Measurements from ENCODE around the gene NHSL2. TPM values are rescaled to one million over a fixed set of nuclear protein-coding genes. Genes with fewer than 3 reads are reported as not detected.
"Not testable (repeated sequence)": the region's sequence is repeated elsewhere in the genome, so short reads cannot be mapped to it uniquely, and the experiment has no call there.

NHSL2 gene
- total RNA-seq, 1 experiment from 2014 or later, result 0.06 TPM

- no peak for DNase-seq (ENCODE audit: low spot score)
Observed at GRCh38 chrX:71923516-71923915, 12.9 kb downstream of the NHSL2 start.

DNA sequence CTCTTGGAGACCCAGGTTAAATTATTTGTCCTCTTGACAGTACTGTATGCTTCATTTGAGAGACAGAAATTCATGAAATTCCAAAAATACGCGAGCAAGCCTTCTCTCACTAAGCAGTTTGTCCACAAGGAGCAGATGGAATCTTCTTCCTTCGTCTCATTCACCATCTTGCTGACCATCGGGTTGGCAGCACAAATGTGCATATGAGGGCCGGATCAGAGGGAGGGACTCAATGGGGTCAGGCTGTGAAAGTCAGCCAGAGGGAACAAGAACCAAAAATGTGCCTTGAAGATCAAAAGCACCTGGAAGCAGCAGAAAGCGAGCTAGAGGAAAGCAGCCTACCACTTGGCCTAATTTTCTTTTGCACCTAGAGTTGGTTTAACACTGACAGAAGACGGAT lies 16.4 kb downstream of the NHSL2 start:
- DNase-seq (ENCODE audit: low spot score), result no peak

- no peak for DNase-seq (ENCODE audit: low spot score)
Observed at GRCh38 chrX:71928856-71929255, 18.2 kb downstream of the NHSL2 start.

DNA sequence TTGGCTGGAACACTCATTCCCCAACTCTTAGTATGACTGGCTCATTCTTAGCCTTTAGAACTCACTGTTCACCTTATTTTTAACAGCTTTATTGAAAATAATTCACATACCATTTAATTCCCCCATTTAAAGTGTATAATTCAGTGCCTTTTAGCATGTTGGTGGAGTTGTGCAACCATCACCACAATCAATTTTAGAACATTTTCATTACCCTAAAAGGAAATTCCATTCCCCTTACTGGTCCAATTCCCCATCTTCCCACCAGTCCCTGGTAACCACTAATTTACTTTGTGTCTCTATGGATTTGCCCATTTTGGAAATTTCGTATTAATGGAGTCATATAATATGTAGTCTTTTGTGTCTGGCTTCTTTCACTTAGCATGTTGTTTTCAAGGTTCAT lies 19.7 kb downstream of the NHSL2 start:
- no peak for DNase-seq (ENCODE audit: low spot score)

DNA sequence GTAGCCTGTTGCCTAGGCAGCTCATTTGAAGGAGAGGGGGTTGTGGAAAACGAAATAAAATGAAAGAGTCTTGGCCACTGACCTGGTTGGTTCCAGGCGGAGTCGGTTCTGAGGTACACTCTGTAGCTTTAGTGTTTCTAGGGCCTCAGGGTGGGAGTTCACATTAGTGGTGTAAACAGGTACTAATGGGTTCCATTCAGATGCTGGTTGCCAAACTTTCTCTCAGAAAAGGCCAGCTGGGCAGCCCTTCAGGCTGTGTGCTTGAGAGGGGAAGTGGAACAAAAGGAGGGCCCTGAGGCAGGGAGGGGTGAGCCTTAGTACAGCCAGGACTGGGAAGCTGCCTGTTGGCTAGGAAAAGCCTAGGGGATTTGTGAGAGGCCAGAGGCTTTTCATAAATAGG lies 24.8 kb downstream of the NHSL2 start:
- DNase-seq (ENCODE audit: low spot score), result no peak

DNA sequence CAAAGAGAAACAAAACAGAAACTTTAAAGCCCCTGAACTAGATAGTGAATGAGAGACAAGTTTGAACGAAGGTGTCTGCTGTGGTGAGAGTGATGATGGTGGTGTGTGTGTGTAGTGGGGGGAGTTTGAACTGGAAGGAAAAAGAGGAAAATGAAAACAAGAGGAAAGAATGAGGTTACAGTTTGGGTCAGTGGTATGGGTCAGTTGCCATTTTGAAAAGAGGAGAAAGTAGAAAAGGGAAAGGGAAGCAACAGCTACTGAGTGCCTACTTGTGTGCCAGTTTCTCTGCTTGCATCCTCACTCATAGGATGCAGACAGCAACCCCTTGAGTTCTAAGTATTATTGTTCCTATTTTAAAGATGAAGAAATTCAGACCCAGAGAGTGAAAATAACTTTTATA lies 26.0 kb downstream of the NHSL2 start:
- no peak for DNase-seq (ENCODE audit: low spot score)

DNA sequence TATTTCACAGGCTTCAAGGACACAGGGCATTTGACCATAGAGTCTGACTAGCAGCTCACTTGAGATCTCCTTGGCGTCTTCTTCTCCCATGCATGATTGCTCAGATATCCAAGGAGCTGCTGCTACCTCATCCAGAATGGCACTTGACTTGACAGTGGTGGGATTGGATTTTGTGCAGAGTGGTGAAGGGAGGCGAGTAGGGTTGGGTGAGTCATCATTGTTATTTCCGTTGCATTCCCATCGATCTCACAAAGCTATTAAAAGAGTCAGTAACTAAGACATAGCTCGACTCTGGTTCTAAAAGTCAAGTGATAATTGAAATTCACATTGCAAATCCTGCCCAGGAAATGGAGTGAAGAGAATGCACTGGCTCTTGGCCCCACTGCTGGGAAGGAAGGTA lies 27.7 kb downstream of the NHSL2 start:
- no peak for DNase-seq (ENCODE audit: low spot score)

- no peak for DNase-seq (ENCODE audit: low spot score)
Observed at GRCh38 chrX:71941145-71941544, 30.5 kb downstream of the NHSL2 start.

DNA sequence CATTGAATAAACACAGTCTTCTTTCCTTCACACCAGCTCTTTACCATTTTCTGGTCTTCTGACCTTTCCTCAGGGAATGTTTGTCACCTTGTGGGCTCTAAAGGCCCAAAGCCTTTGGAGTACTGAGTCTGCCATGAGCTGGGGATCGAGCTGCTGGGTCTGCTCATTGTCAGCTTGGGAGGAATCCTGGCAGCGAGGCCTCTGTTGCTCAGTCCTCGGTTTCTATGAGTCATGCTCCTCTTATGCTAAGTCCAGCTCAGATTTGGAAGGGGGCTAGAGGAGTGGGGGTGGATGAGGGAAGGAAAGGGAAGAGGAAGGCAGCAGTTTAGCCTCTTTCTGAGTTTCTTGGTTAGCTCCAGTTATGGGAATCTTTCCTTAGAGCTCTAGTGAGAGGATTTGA lies 31.1 kb downstream of the NHSL2 start:
- peak; percentile 13 for DNase-seq (ENCODE audit: low spot score)

- DNase-seq (ENCODE audit: low spot score), result no peak
Observed at GRCh38 chrX:71944369-71944768, 33.7 kb downstream of the NHSL2 start.

DNA sequence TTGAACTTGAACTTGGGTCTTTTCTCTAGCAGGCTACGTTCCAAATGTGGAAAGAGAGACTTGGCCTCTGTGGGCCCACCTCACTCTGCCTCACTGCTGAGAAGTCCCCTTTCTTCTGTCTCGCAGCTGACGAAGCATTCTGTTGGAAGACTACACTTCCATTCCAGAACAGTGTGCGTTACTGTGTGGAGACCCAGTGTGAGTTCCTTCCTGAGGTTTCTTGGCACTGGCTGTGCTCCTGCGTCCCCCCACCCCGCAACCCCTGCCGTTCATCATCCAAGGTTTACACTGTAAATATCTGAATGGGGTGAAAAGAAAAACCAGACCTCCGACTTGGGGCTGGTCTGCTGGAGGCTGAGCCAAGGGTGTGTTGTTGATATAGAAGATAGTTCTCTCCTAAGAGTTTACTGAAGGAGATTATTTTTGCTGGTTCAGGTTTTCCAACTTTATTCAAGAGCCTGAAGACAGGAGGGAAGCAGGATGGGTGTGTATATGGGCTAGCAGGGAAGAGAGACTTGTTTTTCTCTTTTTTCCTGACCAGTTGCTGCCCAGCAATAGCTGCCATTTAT lies 34.7 kb downstream of the NHSL2 start:
- no peak for DNase-seq (ENCODE audit: low spot score)

DNA sequence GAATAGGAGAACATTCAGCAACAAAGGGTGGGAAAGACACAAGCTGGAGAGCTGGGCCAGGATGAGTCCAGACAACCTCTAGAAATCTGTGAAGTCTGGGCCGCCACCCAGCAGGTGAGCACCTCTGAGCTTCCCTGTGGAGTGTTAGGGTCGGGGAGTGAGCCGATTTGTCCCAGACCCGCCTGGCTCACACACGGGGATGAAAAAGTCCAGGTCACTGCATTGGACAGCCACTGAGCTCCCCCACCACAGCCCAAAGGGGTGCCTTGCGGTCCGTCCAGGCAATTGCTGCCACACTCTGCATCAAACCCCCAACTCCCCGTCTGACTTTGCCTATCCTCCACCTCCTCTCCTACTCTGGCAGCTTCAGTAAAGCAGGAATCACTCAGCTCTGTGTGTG lies 38.7 kb downstream of the NHSL2 start:
- DNase-seq (ENCODE audit: low spot score), result no peak

GRCh38 chrX:71949844-71950445 lies 39.3 kb downstream of the NHSL2 start:
- DNase-seq (ENCODE audit: low spot score), result no peak

- DNase-seq (ENCODE audit: low spot score), result no peak
Observed at GRCh38 chrX:71953391-71953790, 42.7 kb downstream of the NHSL2 start.

GRCh38 chrX:71953946-71954345 lies 43.3 kb downstream of the NHSL2 start:
- no peak for DNase-seq (ENCODE audit: low spot score)

DNA sequence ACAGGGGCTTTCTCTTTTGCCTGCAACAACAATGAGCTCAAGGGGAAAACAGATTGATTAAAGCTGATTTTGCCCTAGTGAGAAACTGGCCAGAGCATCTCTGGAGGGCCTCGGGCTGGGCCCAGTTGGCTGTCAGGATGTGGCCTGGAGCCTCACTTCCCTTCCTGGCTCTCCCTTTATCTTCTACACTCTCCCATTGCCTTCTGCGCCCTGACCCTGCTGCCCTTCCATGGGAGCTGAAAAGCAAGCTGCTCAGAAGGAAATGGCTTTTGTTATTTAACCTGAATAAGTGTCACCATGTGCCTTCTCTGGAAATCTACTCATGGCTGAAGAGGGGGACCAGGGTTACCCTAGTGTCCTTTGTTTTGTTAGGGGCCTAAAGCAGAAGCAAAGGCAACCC lies 43.8 kb downstream of the NHSL2 start:
- DNase-seq (ENCODE audit: low spot score), result no peak

GRCh38 chrX:71955530-71956120 lies 45.0 kb downstream of the NHSL2 start:
- no peak for DNase-seq (ENCODE audit: low spot score)

DNA sequence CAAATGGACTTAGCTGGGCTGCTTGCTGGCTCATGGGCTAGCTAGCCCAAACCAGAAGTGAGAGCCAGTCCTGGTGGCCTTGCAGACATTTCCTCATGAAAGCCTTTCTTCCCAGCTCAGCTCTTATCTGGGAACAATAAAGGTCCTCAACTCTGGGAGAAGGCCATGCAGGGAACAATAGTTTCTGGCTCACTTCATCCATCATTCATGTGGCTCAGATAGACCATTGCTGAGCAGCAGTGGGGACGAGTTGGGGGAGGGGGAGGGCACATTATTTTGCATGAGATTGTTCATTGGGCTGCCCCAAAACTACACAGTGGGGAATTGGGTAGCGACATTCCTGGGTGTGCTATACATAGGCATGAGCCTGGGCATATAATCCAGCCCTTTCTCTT lies 47.6 kb downstream of the NHSL2 start:
- DNase-seq (ENCODE audit: low spot score), result no peak

DNA sequence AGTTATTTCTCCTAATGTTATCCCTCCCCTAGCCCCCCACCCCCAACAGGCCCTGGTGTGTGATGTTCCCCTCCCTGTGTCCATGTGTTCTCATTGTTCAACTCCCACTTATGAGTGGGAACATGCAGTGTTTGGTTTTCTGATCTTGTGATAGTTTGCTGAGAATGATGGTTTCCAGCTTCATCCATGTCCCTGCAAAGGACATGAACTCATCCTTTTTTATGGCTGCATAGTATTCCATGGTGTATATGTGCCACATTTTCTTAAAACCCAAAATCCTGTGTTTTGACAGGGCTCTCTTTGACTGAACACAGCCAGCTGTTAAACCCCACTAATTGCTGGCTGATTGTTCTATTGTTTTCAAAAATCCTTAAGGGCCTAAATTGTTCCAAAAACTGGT lies 53.5 kb downstream of the NHSL2 start:
- not testable (repeated sequence) for DNase-seq (ENCODE audit: low spot score)

DNA sequence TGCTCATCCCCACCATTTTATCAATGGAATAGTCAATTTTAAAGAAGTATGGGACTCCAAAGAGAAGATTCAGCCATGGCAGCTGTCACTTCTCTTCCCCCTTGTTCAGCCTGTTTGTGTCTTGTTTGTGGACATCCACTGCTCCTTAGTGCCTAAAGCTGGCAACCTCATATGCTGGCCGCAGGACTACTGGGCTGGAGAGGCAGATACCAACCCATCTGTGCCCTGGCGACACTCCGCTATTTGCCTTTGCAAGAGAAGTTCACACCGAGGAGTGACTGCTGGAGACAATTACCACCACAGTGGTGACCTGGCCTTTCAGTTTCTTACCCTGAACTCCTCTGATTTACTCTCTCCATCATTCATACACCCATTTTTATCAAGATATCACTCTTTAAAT lies 64.3 kb downstream of the NHSL2 start:
- DNase-seq (ENCODE audit: low spot score), result no peak

- no peak for DNase-seq (ENCODE audit: low spot score)
Observed at GRCh38 chrX:71976753-71977152, 66.1 kb downstream of the NHSL2 start.

DNA sequence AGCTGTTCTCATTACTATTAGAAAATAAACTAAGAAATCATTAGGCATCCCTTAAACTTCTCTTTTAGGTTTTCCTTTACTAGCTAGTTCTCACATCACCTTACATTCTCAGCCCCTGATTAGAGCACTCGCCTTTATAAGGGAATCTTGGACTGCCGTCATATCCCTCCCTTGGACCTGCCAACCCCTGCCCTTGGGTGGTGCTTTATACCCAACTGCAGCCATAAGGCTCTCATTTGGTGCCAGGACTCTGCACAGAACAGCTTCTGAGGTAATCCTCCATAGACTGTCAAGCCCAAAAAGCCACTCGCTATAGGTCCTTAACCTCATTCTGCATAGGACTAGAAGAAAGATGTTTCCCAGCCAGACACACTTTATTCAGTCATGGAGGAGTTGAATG lies 67.5 kb downstream of the NHSL2 start:
- no peak for DNase-seq (ENCODE audit: low spot score)

DNA sequence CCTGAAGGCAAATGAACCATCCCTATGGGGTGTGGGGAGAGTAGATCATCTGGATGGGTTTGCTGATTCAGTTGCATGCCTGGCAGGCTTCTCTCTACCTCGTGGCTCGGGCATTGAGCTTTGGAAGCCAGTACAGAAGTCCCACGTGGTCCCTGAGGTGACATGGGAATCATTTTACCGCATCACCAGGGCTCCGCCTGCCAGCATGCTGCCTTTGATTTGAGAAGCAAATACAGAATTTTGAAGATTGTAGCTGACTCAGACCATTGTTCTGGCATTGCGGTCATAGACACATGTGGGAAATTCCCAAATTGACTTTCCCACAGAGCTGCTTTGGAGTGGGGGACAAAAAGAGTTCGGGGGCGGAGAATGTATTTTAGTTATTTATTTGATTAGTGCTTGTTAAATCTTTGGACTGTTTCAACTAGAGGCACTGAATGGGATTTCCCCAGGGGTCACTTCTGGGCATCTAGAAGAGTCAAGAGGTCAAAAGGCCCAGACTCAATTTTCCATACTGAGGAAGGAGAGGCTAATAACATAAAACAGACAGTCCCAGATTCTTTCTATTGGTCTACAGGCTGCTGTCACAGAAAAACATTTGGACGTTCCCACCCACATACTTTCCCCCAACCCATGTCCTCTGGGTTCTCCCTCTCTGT lies 79.3 kb downstream of the NHSL2 start:
- DNase-seq (ENCODE audit: low spot score), result peak; percentile 7
